SK-N-SH (cell line): ENCODE data around the gene TNFAIP1.

Experiments
- CTCF ChIP-seq: fragments of 200-600 bp; sonication (generic); IDR thresholded peaks from 2 replicates; pipeline ENCODE4 v1.6.1; 2017; ENCODE audit warnings: antibody characterized with exemption, mild to moderate bottlenecking, moderate library complexity
- EP300 ChIP-seq, 2 experiments: IDR thresholded peaks; 2 replicates each; pipeline versions ENCODE4 v1.4.0 to v1.6.1; 2012; ENCODE audit warnings: borderline replicate concordance in 1 of 2, low read depth in 1 of 2, low read length in 1 of 2
- GATA2 ChIP-seq: sonication (generic); formaldehyde crosslinking; IDR thresholded peaks from 2 replicates; pipeline ENCODE4 v1.5.0; 2020; ENCODE audit warnings: mild to moderate bottlenecking, missing genetic modification reagents
- SMC3 ChIP-seq: IDR thresholded peaks from 2 replicates; pipeline ENCODE4 v1.6.1; 2012; ENCODE audit warnings: low read depth, low read length, improper control_type of control experiment

- TF ChIP-seq GATA2 (no peak), SMC3 (no peak), CTCF (no peak), EP300 (IDR thresholded peaks at IDR 0.05; ENCODE audit: borderline replicate concordance in 1 of 2, low read depth in 1 of 2, low read length in 1 of 2) (no peak)
Observed at GRCh38 chr17:28392491-28392890, 56.9 kb downstream of the TNFAIP1 start.
